Activated CD4-positive, CD25-positive, alpha-beta regulatory T cell treated with anti-CD3 and anti-CD28 coated beads, Interleukin-2, amount 50 U/mL, for 24 hours (primary cell): Measurements from ENCODE around the gene TMTC4.
"Not testable (repeated sequence)": the region's sequence is repeated elsewhere in the genome, so short reads cannot be mapped to it uniquely, and the experiment has no call there.

Source experiments
- ATAC-seq, 2 donors: fragments of 150-1000 bp; cut with Tn5 transposase; one replicate each; pipeline ENCODE4 v1.10.0; 2021; ENCODE audit warnings: mild to moderate bottlenecking in 1 of 2, moderate library complexity in 1 of 2

Gene TMTC4

DNA sequence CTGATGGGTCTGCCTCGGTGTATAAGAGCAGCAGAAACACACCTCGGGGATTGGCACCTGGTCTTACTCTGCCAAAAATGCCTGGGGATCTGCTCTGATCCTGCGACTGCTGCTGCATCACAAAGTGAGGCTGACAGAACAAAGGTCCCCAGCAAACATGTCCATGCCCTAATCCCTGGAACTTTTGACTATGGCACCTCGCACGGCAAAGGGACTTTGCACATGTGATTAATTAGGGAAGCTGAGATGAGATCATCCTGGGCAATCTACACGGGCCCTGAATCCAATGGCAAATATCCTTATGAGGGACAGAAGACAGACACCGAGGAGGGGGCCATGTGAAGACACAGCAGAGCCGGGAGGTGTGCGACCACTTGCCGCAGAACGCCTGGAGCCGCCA, 94.5 kb downstream of the TMTC4 start:
- no peak for ATAC-seq

DNA sequence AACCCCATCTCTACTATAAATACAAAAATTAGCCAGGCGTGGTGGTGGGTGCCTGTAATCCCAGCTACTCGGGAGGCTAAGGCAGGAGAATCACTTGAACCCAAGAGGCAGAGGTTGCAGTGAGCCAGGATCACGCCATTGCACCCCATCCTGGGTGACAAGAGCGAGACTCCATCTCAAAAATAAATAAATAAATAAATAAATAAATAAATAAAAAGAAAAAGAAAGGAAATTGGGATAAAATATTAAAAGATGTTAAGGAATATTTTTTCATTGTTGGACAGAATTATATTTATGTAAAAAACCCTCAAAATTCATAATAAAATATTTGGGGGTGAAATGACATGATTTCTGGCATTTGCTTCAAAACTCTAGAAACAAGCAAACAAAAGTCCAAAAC, 97.4 kb downstream of the TMTC4 start:
- not testable (repeated sequence) for ATAC-seq

DNA sequence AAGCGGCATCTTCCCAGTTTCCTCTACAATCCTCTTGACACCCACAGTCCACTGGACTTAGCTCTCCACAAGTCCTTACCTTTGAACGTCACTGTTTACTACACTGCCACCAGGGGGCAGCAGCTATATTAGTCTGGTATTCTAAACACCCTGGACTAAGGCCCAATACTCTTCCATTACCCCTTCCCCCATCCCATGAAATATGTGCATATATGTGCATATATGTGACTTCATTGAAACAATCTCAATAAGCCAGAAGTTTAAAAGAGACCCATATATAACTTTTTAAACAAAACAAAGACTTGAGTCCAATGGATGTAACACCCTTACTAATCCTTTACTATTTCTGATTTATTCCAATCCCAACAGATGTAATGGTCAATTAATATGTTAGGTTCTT, 101.5 kb downstream of the TMTC4 start:
- ATAC-seq = peak; percentile 70 to 72

DNA sequence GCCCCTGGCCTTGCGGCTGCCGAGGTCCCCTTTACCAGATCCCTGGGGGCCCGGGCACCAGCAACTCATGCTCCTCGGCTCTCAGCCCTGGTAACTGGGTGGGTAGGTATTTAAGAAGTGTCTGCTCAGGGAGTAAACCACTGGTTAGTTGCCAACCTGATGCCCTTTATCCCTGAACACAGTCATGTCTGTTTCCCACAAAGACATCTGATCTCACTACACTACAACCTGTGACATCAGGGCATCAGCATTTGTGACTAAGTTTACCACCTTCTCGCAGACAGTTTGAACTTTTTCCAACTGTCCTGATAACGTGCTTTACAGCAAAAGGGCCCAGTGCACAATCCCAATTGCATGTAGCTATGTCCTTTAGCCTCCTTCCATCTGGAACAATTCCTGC, 108.1 kb downstream of the TMTC4 start:
- ATAC-seq = no peak

GRCh38 chr13:100565286-100565685, 109.3 kb downstream of the TMTC4 start:
- ATAC-seq = no peak

DNA sequence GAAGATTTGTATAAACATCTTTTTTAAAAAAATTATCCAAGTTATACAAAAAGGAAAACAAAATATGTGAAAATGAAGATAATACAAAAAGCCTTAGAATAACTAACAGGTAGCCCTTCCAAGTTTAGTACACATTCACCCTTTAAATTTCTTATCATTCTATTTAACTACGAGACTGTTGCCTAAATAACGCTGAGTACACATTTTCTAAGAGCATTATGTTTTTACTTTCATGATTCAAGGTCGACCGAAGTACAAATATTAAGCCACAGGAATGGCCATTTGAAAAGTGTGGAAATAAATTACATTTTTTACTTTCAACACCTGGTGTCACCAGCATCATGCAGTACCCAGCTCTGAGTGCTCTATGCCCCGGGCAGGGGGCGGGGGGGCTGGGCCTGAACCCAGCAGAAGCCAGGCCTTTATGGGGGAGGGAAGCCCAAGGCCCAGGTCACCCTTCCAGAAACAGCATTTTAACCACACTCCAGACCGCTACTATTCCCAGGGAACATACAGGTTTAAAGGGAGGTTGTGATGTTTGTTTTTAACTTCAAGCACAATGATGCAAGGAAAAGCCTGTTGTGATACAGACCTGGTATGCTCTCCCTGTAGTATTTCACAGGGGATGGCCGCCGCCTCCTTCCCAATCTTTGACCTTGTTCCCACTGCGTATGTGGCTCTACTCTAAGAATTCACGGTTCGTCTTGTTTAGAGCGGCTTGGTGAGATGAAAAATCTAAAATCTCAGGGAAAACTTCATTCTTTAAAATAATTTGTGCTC, 110.0 kb downstream of the TMTC4 start:
- no peak for ATAC-seq

DNA sequence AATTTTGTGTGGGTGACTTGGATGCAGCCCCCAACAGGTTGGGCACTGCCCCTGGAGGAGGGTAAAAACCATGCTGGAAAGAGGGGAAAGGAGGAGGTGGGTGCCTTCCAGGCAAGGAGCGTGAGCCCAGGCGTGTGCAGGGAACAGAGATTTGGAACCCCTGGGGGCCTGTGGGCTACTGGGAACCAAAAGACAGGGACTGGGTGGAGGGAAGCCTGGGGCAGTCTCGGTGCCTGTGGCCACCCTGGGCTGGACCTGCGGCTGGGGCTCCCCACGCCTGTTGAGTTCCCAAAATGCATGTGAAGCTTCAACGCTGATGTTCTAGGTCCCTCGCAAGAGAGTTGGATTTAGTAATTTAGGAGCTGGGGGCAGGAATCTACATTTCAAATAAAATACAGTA, 110.8 kb downstream of the TMTC4 start:
- no peak for ATAC-seq

- no peak for ATAC-seq
Observed at GRCh38 chr13:100561599-100562204, 112.9 kb downstream of the TMTC4 start.

DNA sequence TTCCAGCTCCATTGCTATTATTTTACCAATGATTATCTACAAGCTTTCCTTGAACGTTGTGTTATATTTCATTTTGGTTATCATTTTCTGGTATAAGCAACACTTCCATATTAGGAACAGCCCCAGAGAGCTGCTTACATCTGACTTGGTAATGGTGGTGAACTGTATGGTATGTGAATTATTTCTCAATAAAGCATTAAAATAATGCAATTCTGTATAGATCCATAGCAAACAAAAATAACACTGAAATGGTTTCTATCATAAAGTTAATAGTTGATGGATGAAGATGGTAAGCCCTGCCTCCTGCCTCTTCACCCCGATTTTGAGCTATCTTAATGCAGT, 113.5 kb downstream of the TMTC4 start:
- no peak for ATAC-seq

DNA sequence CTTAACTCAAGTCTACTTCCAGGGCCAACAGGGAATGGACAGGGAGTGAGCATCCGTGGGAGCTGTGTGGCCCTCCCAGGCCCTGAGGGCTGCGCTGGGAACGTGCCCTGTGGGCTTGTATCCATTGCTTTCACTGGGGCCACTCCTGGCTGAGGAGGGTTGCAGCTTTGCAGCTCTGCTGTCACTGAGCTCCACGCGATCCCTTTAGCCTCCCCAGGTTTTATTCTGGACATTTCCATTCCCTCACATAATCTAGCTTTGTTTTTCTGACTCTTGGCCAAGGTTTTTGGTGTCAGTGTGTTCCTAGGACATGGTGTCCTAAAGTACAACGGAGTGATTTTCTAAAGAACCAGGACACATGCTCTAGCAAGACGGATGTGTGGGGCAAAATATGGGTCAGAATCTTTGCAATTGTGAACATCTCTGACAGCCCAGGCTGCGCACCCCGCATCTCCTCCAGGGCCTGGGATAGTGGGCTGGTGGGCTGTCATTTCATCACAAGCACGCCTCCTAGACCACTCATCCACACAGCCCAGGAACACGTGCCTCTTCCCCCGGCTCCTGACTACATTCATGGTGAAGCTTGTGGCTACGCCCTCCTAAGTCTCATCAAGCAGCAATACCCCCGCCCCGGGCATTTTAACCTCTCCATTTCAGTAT, 114.0 kb downstream of the TMTC4 start:
- no peak for ATAC-seq

DNA sequence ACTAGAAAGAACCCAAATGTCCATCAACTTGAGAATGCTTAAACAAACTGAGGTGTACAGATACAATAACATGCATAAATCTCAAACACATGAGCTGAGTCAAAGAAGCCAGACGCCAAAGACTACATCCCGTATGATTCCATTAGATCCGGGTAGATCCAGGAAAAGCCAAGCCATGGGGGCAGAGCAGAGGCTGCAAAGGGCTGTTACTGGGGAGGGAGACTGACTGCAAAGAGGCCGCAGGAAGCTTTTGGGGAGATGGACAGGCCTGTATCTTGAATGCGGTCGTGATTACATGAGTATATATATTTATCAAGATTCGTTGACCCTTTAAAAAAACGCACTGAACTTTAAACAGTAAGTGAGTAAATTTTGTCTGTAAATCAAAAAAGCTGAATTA, 114.7 kb downstream of the TMTC4 start:
- ATAC-seq = no peak
